Endodermal cell (in vitro differentiated cells): ENCODE measurements around the gene CPNE5. TPM values are rescaled to one million over a fixed set of nuclear protein-coding genes. Genes with fewer than 3 reads are reported as not detected.

ENCODE experiments used
- DNase-seq: peaks from one replicate; pipeline ENCODE4 v3.0.0-alpha.2; 2017
- H3K27ac ChIP-seq: 2 replicates; pipeline ENCODE4 v1.5.1; 2013; ENCODE audit warnings: mild to moderate bottlenecking, low read depth, low read length, moderate library complexity
- H3K27me3 ChIP-seq: 2 replicates; pipeline ENCODE4 v1.6.1; 2013; ENCODE audit warnings: mild to moderate bottlenecking, low read length, moderate library complexity; ENCODE audit not compliant: insufficient read depth, control insufficient read depth, poor library complexity, severe bottlenecking
- H3K36me3 ChIP-seq: 2 replicates; pipeline ENCODE4 v1.7.0; 2013; ENCODE audit warnings: mild to moderate bottlenecking, low read length, moderate library complexity; ENCODE audit not compliant: control insufficient read depth, insufficient read depth
- H3K4me1 ChIP-seq: one replicate; pipeline ENCODE4 v1.7.0; 2013; ENCODE audit warnings: low read length; ENCODE audit not compliant: control insufficient read depth, insufficient read depth
- H3K4me3 ChIP-seq: 2 replicates; pipeline ENCODE4 v1.5.1; 2013; ENCODE audit warnings: mild to moderate bottlenecking, low read length, moderate library complexity
- H3K9ac ChIP-seq: 2 replicates; pipeline ENCODE4 v1.6.1; 2013; ENCODE audit warnings: mild to moderate bottlenecking, low read length, moderate library complexity; ENCODE audit not compliant: poor library complexity, severe bottlenecking; ENCODE audit errors: extremely low read depth
- H3K9me3 ChIP-seq: 2 replicates; pipeline ENCODE4 v1.6.1; 2013; ENCODE audit warnings: mild to moderate bottlenecking, low read length, moderate library complexity; ENCODE audit not compliant: control insufficient read depth
- H3K27ac Mint-ChIP-seq: 2 replicates; pipeline ENCODE4 v1.8.0; 2020; ENCODE audit warnings: mixed read lengths
- H3K27me3 Mint-ChIP-seq: 2 replicates; pipeline ENCODE4 v1.8.0; 2021; ENCODE audit warnings: mild to moderate bottlenecking, mixed read lengths; ENCODE audit not compliant: insufficient read depth
- H3K36me3 Mint-ChIP-seq: 2 replicates; pipeline ENCODE4 v1.8.0; 2020; ENCODE audit warnings: low read depth, mixed read lengths
- H3K4me1 Mint-ChIP-seq: 2 replicates; pipeline ENCODE4 v1.8.0; 2020; ENCODE audit warnings: mixed read lengths
- H3K4me3 Mint-ChIP-seq: 2 replicates; pipeline ENCODE4 v1.8.0; 2020; ENCODE audit warnings: mild to moderate bottlenecking, moderate library complexity, mixed read lengths
- H3K9me3 Mint-ChIP-seq: 2 replicates; pipeline ENCODE4 v1.8.0; 2020; ENCODE audit warnings: mild to moderate bottlenecking, mixed read lengths
- WGBS, 2 experiments: methylation state at CpG; one replicate each; pipeline versions ENCODE4 v1.1.5 to v1.1.7; 2013; ENCODE audit warnings: missing lambda C conversion rate in 2 of 2, mixed read lengths in 1 of 2; ENCODE audit not compliant: insufficient coverage in 1 of 2, insufficient read length in 1 of 2; 5-methylcytosine and 5-hydroxymethylcytosine counted together
- total RNA-seq, 2 donors: library from RNA; stranded (reverse); fragmentation: NEBNext Ultra II Directional in 1 of 2; extraction: Animal tissue kit (Norgen Biotek cat#: 25700) in 1 of 2; gene quantifications; 2 replicates in 1 of 2; 3 replicates in 1 of 2; pipeline ENCODE4 v1.2.1, GENCODE V29; 2021
- TF ChIP-seq, protein P1 (sequence below): fragments of 200-600 bp; sonication (generic); conservative IDR thresholded peaks from 2 replicates; pipeline ENCODE4 v1.5.0; 2021; ENCODE audit warnings: antibody characterized with exemption, mild to moderate bottlenecking

CPNE5 gene
- total RNA-seq, 2 donors from 2014 or later, result 0.26 to 0.42 TPM

DNA sequence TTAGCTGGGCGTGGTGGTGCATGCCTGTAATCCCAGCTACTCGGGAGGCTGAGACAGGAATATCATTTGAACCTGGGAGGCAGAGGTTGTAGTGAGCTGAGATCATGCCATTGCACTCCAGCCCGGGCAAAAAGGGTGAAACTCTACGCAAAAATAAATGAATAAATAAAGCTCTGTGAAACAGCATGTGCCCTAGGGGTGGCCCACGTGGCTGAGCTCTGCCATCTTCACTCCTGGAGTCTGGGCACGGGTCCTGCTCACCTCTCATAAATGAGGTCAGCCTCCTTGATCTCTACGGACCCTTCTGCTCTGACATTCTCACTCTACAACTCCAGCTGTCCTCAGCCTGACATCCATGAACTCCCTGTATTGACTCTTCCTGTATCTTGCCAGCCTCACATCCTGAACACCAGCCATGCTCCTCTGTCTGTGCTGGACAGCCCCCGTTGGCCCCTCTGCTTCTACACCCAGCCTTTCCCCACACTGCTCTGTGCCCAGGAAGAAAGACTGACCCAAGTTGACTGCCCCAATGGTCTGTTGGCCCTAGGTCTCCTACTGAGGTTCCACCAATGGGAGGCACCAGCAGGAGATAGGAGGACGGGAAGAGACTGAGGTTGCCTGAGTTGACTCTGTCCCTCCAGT lies 21.9 kb downstream of the CPNE5 start:
- Mint-ChIP-seq H3K4me3 (no peak overlapping the region), H3K4me1 (peaks cover 5% of the 10 kb centered on the region), H3K27me3 (no peaks in the 10 kb centered on the region), H3K27ac (no peak overlapping the region), H3K36me3 (no peaks in the 10 kb centered on the region), H3K9me3 (peaks cover 11% of the 10 kb centered on the region)
- no peak for DNase-seq
- no peaks in the 10 kb centered on the region for H3K4me1 ChIP-seq
- H3K36me3 ChIP-seq, result no peaks in the 10 kb centered on the region
- WGBS, 2 experiments, result 84 to 91% methylated on average over 6 to 9 of the region's 9 CpGs
- no peak overlapping the region for H3K4me3 ChIP-seq
- no peak overlapping the region for H3K27ac ChIP-seq
- H3K27me3 ChIP-seq, result no peaks in the 10 kb centered on the region
- H3K9me3 ChIP-seq, result no peaks in the 10 kb centered on the region
- H3K9ac ChIP-seq, result no peak overlapping the region
- TF ChIP-seq, protein P1, sequence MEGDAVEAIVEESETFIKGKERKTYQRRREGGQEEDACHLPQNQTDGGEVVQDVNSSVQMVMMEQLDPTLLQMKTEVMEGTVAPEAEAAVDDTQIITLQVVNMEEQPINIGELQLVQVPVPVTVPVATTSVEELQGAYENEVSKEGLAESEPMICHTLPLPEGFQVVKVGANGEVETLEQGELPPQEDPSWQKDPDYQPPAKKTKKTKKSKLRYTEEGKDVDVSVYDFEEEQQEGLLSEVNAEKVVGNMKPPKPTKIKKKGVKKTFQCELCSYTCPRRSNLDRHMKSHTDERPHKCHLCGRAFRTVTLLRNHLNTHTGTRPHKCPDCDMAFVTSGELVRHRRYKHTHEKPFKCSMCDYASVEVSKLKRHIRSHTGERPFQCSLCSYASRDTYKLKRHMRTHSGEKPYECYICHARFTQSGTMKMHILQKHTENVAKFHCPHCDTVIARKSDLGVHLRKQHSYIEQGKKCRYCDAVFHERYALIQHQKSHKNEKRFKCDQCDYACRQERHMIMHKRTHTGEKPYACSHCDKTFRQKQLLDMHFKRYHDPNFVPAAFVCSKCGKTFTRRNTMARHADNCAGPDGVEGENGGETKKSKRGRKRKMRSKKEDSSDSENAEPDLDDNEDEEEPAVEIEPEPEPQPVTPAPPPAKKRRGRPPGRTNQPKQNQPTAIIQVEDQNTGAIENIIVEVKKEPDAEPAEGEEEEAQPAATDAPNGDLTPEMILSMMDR, result no peak

DNA sequence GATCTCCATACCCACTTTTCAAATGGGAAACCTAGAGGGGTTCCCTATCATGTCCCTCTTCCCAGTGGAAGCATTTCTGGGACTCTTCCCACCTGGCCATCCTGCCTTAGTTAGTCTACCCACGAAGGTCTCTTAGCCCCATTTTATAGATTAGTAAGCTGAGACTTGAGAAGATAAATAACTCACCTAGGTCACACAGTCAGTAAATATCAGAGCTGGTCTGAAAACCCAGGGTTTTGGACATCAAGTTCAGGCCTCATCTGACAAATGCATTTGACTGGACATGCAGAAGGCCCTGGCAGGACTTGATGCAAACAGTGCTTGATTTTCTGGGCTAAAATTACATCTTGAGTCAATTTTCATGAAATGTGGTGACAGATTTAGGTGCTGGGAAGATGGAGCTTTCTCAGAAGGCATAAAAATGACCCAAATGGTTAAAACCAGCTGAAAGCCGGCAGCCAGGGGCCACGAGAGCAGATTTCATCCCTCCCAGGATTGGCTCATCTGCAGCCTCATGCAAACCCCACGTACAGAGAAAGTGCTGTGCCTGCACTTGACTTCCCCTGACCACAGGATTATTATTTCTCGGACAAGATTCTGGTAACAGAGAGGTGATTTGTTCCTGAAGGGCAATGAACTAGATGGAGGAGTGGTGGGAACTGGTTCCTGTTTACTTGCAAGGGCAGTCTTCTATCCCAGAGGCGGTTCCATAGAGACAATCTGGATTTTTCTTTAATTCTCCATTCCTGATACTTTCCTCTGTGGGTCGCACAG lies 23.1 kb downstream of the CPNE5 start:
- Mint-ChIP-seq H3K27me3 (no peaks in the 10 kb centered on the region), H3K4me3 (no peak overlapping the region), H3K36me3 (no peaks in the 10 kb centered on the region), H3K4me1 (peaks cover 11% of the 10 kb centered on the region), H3K27ac (no peak overlapping the region), H3K9me3 (peaks cover 7% of the 10 kb centered on the region)
- Histone ChIP-seq H3K9ac (no peak overlapping the region), H3K36me3 (no peaks in the 10 kb centered on the region), H3K27me3 (no peaks in the 10 kb centered on the region), H3K4me3 (no peak overlapping the region), H3K9me3 (no peaks in the 10 kb centered on the region), H3K27ac (no peak overlapping the region), H3K4me1 (peaks cover 5% of the 10 kb centered on the region)
- no peak for DNase-seq
- TF ChIP-seq, protein P1, result no peak
- 87 to 92% methylated on average over 4 to 7 of the region's 7 CpGs for WGBS, 2 experiments

DNA sequence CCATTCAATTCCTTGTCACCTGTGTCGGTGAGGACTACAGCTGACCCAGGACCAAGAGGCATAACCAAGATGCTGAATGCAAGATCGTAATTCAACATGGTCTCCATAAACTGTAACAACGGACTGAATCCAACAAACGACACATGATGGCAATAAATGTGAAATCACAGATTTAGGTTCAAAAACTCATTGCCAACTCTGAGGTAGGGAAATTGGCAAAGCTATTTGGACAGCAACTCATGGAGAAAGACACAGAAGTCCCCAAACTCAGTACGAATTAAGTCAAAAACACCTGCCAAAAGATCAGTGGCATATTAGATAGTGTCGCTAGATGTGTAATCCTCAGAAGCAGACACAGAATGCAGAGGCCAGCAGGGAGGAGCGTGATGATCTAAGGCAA lies 25.0 kb downstream of the CPNE5 start:
- Histone ChIP-seq H3K36me3 (no peaks in the 10 kb centered on the region), H3K27me3 (no peaks in the 10 kb centered on the region), H3K9me3 (no peaks in the 10 kb centered on the region), H3K27ac (no peak overlapping the region), H3K9ac (no peak overlapping the region), H3K4me1 (peaks cover 9% of the 10 kb centered on the region), H3K4me3 (no peak overlapping the region)
- no peaks in the 10 kb centered on the region for H3K27me3 Mint-ChIP-seq
- no peak for DNase-seq
- 94 to 96% methylated on average over 6 to 7 of the region's 7 CpGs for WGBS, 2 experiments
- H3K4me1 Mint-ChIP-seq, result peaks cover 23% of the 10 kb centered on the region
- TF ChIP-seq, protein P1, result no peak
- no peak overlapping the region for H3K4me3 Mint-ChIP-seq
- H3K9me3 Mint-ChIP-seq, result no peaks in the 10 kb centered on the region
- H3K36me3 Mint-ChIP-seq, result no peaks in the 10 kb centered on the region
- no peak overlapping the region for H3K27ac Mint-ChIP-seq
